Chondrocyte (in vitro differentiated cells): ENCODE measurements around the gene DTNBP1. TPM values are rescaled to one million over a fixed set of nuclear protein-coding genes. Genes with fewer than 3 reads are reported as not detected.

Experiments used
- DNase-seq: peaks from one replicate; pipeline ENCODE4 v3.0.0; 2021; ENCODE audit warnings: mixed read lengths, low spot score
- H3K27ac Mint-ChIP-seq: one replicate; pipeline ENCODE4 v1.8.0; 2021; ENCODE audit warnings: mild to moderate bottlenecking, moderate library complexity, mixed read lengths; ENCODE audit not compliant: unreplicated experiment
- H3K27me3 Mint-ChIP-seq: 2 replicates; pipeline ENCODE4 v1.8.0; 2021; ENCODE audit warnings: low read depth, mixed read lengths
- H3K36me3 Mint-ChIP-seq: 2 replicates; pipeline ENCODE4 v1.8.0; 2021; ENCODE audit warnings: low read depth, mixed read lengths
- H3K4me1 Mint-ChIP-seq: 2 replicates; pipeline ENCODE4 v1.8.0; 2021; ENCODE audit warnings: low read depth, mild to moderate bottlenecking, mixed read lengths
- H3K4me3 Mint-ChIP-seq: one replicate; pipeline ENCODE4 v1.8.0; 2021; ENCODE audit warnings: mild to moderate bottlenecking, moderate library complexity, mixed read lengths; ENCODE audit not compliant: unreplicated experiment
- H3K9me3 Mint-ChIP-seq: 2 replicates; pipeline ENCODE4 v1.8.0; 2021; ENCODE audit warnings: low read depth, mixed read lengths
- total RNA-seq: library from RNA; stranded (reverse); gene quantifications from 3 replicates; pipeline ENCODE4 v1.2.1, GENCODE V29; 2021
- TF ChIP-seq, protein P1 (sequence below): fragments of 200-600 bp; sonication (generic); IDR thresholded peaks from 2 replicates; pipeline ENCODE4 v1.5.0; 2021; ENCODE audit warnings: antibody characterized with exemption, mild to moderate bottlenecking, moderate library complexity

DTNBP1 gene
- total RNA-seq, 1 donor from 2014 or later, result 18.0 TPM

DNA sequence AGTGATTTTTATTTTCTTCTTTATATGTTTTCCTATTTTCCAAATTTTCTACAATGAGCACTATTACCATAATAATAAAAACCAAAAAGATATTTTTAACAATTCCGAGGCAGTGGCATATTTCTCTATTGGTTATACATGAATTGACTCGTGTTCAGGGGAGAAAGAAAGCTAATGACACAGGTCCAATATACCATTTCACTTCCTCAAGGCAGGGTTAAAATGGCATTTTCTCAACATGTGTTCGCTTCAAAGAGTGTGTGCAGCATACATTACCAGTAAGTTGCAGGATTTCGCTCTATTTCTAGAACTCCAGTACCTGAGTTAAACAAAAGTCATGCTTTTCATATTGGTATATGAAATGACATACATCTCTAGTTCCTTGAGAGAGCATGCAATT is 35.1 kb upstream of the DTNBP1 start:
- Mint-ChIP-seq H3K27me3 (no peaks in the 10 kb centered on the region), H3K4me3 (no peak overlapping the region), H3K9me3 (no peaks in the 10 kb centered on the region), H3K36me3 (no peaks in the 10 kb centered on the region), H3K27ac (no peak overlapping the region), H3K4me1 (no peaks in the 10 kb centered on the region)
- TF ChIP-seq, protein P1, sequence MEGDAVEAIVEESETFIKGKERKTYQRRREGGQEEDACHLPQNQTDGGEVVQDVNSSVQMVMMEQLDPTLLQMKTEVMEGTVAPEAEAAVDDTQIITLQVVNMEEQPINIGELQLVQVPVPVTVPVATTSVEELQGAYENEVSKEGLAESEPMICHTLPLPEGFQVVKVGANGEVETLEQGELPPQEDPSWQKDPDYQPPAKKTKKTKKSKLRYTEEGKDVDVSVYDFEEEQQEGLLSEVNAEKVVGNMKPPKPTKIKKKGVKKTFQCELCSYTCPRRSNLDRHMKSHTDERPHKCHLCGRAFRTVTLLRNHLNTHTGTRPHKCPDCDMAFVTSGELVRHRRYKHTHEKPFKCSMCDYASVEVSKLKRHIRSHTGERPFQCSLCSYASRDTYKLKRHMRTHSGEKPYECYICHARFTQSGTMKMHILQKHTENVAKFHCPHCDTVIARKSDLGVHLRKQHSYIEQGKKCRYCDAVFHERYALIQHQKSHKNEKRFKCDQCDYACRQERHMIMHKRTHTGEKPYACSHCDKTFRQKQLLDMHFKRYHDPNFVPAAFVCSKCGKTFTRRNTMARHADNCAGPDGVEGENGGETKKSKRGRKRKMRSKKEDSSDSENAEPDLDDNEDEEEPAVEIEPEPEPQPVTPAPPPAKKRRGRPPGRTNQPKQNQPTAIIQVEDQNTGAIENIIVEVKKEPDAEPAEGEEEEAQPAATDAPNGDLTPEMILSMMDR, result no peak
- no peak for DNase-seq

GRCh38 chr6:15691250-15691869 is 28.5 kb upstream of the DTNBP1 start:
- H3K9me3 Mint-ChIP-seq, result no peaks in the 10 kb centered on the region
- H3K4me3 Mint-ChIP-seq, result no peak overlapping the region
- TF ChIP-seq, protein P1, result peak; percentile 100
- H3K4me1 Mint-ChIP-seq, result peaks cover 13% of the 10 kb centered on the region
- DNase-seq, result no peak
- no peak overlapping the region for H3K27ac Mint-ChIP-seq
- no peaks in the 10 kb centered on the region for H3K36me3 Mint-ChIP-seq
- H3K27me3 Mint-ChIP-seq, result no peaks in the 10 kb centered on the region

DNA sequence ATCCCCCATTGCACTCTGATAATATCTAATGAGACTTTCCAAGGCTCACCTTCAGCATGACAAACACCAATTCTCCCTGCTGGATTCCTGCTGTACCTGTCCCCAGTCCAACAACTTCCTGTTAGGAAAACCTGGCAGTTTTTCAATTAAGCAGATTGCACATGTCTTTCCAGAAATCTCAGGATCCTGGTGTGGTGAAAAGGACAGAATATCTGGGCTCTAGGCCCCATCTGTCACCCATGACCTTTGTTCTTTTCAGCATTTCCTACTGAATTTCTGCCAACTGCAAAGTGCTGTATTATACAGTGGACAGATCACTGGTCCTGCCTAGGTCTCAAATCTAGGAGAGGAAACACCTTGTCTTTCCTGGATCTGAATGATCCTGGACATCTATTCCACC is 27.7 kb upstream of the DTNBP1 start:
- no peaks in the 10 kb centered on the region for H3K9me3 Mint-ChIP-seq
- H3K4me1 Mint-ChIP-seq, result peaks cover 13% of the 10 kb centered on the region
- DNase-seq, result no peak
- no peaks in the 10 kb centered on the region for H3K36me3 Mint-ChIP-seq
- H3K4me3 Mint-ChIP-seq, result no peak overlapping the region
- H3K27ac Mint-ChIP-seq, result no peak overlapping the region
- no peaks in the 10 kb centered on the region for H3K27me3 Mint-ChIP-seq
- TF ChIP-seq, protein P1, result no peak

GRCh38 chr6:15689586-15690482 is 27.0 kb upstream of the DTNBP1 start:
- Mint-ChIP-seq H3K27ac (no peak overlapping the region), H3K9me3 (no peaks in the 10 kb centered on the region), H3K4me1 (peaks cover 13% of the 10 kb centered on the region), H3K4me3 (no peak overlapping the region), H3K27me3 (no peaks in the 10 kb centered on the region), H3K36me3 (no peaks in the 10 kb centered on the region)
- TF ChIP-seq, protein P1, result no peak
- no peak for DNase-seq

DNA sequence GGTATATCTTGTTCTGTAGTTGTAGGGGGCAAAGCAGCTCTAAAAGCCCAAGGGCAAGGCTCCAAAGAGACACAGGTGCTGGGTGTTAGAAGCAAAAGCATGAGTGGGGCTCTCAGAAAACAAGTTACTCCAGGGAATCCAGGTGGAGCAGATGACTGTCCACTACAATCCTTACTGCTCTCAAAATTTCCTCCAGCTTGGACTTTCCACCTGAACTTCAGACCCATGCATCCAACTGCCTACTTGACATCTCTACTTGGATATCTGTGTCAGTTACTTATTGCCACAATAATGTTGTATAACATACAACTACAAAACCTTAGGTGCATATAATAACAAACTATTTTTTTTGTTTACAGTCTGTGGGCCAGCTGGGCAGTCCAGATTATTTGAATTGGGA is 22.8 kb upstream of the DTNBP1 start:
- H3K27me3 Mint-ChIP-seq, result peaks cover 6% of the 10 kb centered on the region
- H3K27ac Mint-ChIP-seq, result no peak overlapping the region
- H3K4me3 Mint-ChIP-seq, result no peak overlapping the region
- TF ChIP-seq, protein P1, result no peak
- DNase-seq, result no peak
- peaks cover 5% of the 10 kb centered on the region for H3K9me3 Mint-ChIP-seq
- H3K4me1 Mint-ChIP-seq, result peaks cover 4% of the 10 kb centered on the region
- peaks cover 4% of the 10 kb centered on the region for H3K36me3 Mint-ChIP-seq
